ENCODE results near the gene ADISSP. TPM values are rescaled to one million over a fixed set of nuclear protein-coding genes. Genes with fewer than 3 reads are reported as not detected.

ADISSP gene
- total and polyA plus RNA-seq, 2 experiments from 2014 or later, result 86.6 to 126 TPM

GRCh38 chr20:3740615-3741301, 26.8 kb downstream of the ADISSP start (continued):
- no peak for TF ChIP-seq ZNF462 (CRISPR knock-in tag; IDR thresholded peaks at IDR 0.05)

- H3K4me1 ChIP-seq (ENCODE audit: insufficient read depth), result no peaks in the 10 kb centered on the region; the same call in 1 of the 2 replicates
- H4K20me1 ChIP-seq (replicated peaks; ENCODE audit: insufficient read depth), result no peaks in the 10 kb centered on the region
- no peaks in the 10 kb centered on the region for H3K79me2 ChIP-seq (replicated peaks; ENCODE audit: insufficient read depth)
- no peaks in the 10 kb centered on the region for H3K9me3 Mint-ChIP-seq
- no peak overlapping the region for H3K27ac ChIP-seq (ENCODE audit: low read depth)
- TF ChIP-seq STAT1 (IDR thresholded peaks at IDR 0.05; ENCODE audit: unreplicated experiment), result no peak
- TF ChIP-seq ZNF462 (CRISPR knock-in tag; IDR thresholded peaks at IDR 0.05), result no peak
- TF ChIP-seq CTCF (conservative IDR thresholded peaks at IDR 0.05; ENCODE audit: low read depth in 2 of 2), result no peak
- no peak for TF ChIP-seq POLR2AphosphoS5 (IDR thresholded peaks at IDR 0.05; ENCODE audit: low read depth)
- no peak for TF ChIP-seq NANOG (IDR thresholded peaks at IDR 0.05; ENCODE audit: borderline replicate concordance)
- no peaks in the 10 kb centered on the region for H3K9me2 ChIP-seq (ENCODE audit: insufficient read depth)
- no peak overlapping the region for H2AFZ ChIP-seq
- no peaks in the 10 kb centered on the region for H3K36me3 Mint-ChIP-seq (ENCODE audit: low read depth)
- no peak overlapping the region for H3K4me3 Mint-ChIP-seq
- peaks cover 16% of the 10 kb centered on the region for H3K27me3 Mint-ChIP-seq (ENCODE audit: insufficient read depth, low read depth, poor library complexity)
- no peaks in the 10 kb centered on the region for H3K27me3 ChIP-seq (ENCODE audit: insufficient read depth)
- ATAC-seq, result peak; percentile 11
- no peak overlapping the region for H3K4me3 ChIP-seq
- H3F3A ChIP-seq (replicated peaks; ENCODE audit: low read depth), result no peaks in the 10 kb centered on the region
- H3K36me3 ChIP-seq (ENCODE audit: insufficient read depth), result no peaks in the 10 kb centered on the region
- no peak for DNase-seq (ENCODE audit: low spot score)
- H3K4me1 Mint-ChIP-seq, result peaks cover 26% of the 10 kb centered on the region
- no peak overlapping the region for H3K4me2 ChIP-seq
- no peak overlapping the region for H3K27ac Mint-ChIP-seq
These were observed 27.6 kb downstream of the ADISSP start for GRCh38 chr20:3739926-3740451.

Data from GM23338 (cell line).